HepG2 (cell line): ENCODE results near the gene CKLF. TPM values are rescaled to one million over a fixed set of nuclear protein-coding genes. Genes with fewer than 3 reads are reported as not detected.

Source experiments
- GABPA ChIP-seq, 2 experiments: IDR thresholded peaks; 2 replicates each; pipeline ENCODE4 v1.6.1; 2011 to 2016; ENCODE audit warnings: low read depth in 2 of 2, low read length in 1 of 2, missing biosample characterization in 1 of 2, missing genetic modification characterization in 1 of 2
- MTA1 ChIP-seq: sonication (generic); formaldehyde crosslinking; IDR thresholded peaks from 2 replicates; pipeline ENCODE4 v1.4.0; 2020; ENCODE audit warnings: missing genetic modification reagents, mild to moderate bottlenecking, borderline replicate concordance
- MTF1 ChIP-seq: sonication (generic); formaldehyde crosslinking; IDR thresholded peaks from 2 replicates; pipeline ENCODE4 v1.5.0; 2020; ENCODE audit warnings: missing genetic modification reagents
- SOX6 ChIP-seq, 2 experiments: fragments of 450-650 bp in 1 of 2; sonication (generic) in 1 of 2; formaldehyde crosslinking in 1 of 2; IDR thresholded peaks; 2 replicates each; pipeline versions ENCODE4 v1.4.0 to v1.6.1; 2017 to 2020; ENCODE audit warnings: antibody characterized with exemption in 1 of 2, mild to moderate bottlenecking in 1 of 2, missing genetic modification reagents in 1 of 2
- TCF7L2 ChIP-seq: IDR thresholded peaks from 2 replicates; pipeline ENCODE4 v1.6.1; 2011; ENCODE audit warnings: mild to moderate bottlenecking, low read depth, low read length, moderate library complexity
- TEAD3 ChIP-seq: optimal IDR thresholded peaks from 2 replicates; pipeline ENCODE3; 2016; ENCODE audit warnings: borderline replicate concordance
- THYN1 ChIP-seq: sonication (generic); formaldehyde crosslinking; IDR thresholded peaks from 2 replicates; pipeline ENCODE4 v1.8.1; 2023; ENCODE audit warnings: low read depth, mild to moderate bottlenecking, moderate library complexity, missing genetic modification reagents, borderline replicate concordance
- UBTF ChIP-seq: sonication (generic); formaldehyde crosslinking; IDR thresholded peaks from 2 replicates; pipeline ENCODE4 v1.4.0; 2020; ENCODE audit warnings: mild to moderate bottlenecking, missing genetic modification reagents
- ZBTB7A ChIP-seq: sonication (generic); formaldehyde crosslinking; IDR thresholded peaks from 2 replicates; pipeline ENCODE4 v1.8.0; 2022; ENCODE audit warnings: mild to moderate bottlenecking, missing genetic modification reagents
- ZFP1 ChIP-seq: IDR thresholded peaks from 2 replicates; pipeline ENCODE4 v1.6.1; 2016
- ZNF235 ChIP-seq: sonication (generic); formaldehyde crosslinking; IDR thresholded peaks from 2 replicates; pipeline ENCODE4 v1.8.1; 2023; ENCODE audit warnings: mild to moderate bottlenecking, missing genetic modification reagents, borderline replicate concordance
- ZNF567 ChIP-seq: sonication (generic); formaldehyde crosslinking; IDR thresholded peaks from 2 replicates; pipeline ENCODE4 v1.8.1; 2023; ENCODE audit warnings: mild to moderate bottlenecking, missing genetic modification reagents, borderline replicate concordance
- ZNF644 ChIP-seq: IDR thresholded peaks from 2 replicates; pipeline ENCODE4 v1.6.1; 2016; ENCODE audit warnings: low read depth
- ZNF788 ChIP-seq: sonication (generic); formaldehyde crosslinking; IDR thresholded peaks from 2 replicates; pipeline ENCODE4 v1.5.0; 2020; ENCODE audit warnings: mild to moderate bottlenecking, missing genetic modification reagents, borderline replicate concordance
- polyA plus RNA-seq, 8 experiments: library from polyadenylated mRNA; depleted of rRNA in 3 of 8; stranded (reverse) in 7 of 8; unstranded in 1 of 8; fragments of >200 nt; fragmentation: Illumina TruSeq in 4 of 8; extraction: Trizol in 4 of 8; gene quantifications; 2 replicates each; pipeline versions ENCODE4 v1.2.1 to v1.2.3, GENCODE V29; 2011 to 2016; ENCODE audit warnings: low read depth in 4 of 8, missing spikeins in 1 of 8, mixed read lengths in 1 of 8; ENCODE audit not compliant: insufficient read depth in 1 of 8
- total RNA-seq, 5 experiments: library from RNA; depleted of rRNA; stranded (reverse); fragments of >200 nt; fragmentation: Illumina TruSeq; extraction: Trizol; gene quantifications; 2 replicates each; pipeline ENCODE4 v1.2.3, GENCODE V29; 2016; ENCODE audit warnings: low read depth in 1 of 5
- TF ChIP-seq, protein P1 (sequence below): sonication (generic); formaldehyde crosslinking; IDR thresholded peaks from 2 replicates; pipeline ENCODE4 v1.8.0; 2022; ENCODE audit warnings: mild to moderate bottlenecking, missing genetic modification reagents
- TF ChIP-seq, protein P2 (sequence below): sonication (generic); formaldehyde crosslinking; IDR thresholded peaks from 2 replicates; pipeline ENCODE4 v1.4.0; 2020; ENCODE audit warnings: missing genetic modification reagents, mild to moderate bottlenecking, borderline replicate concordance
- TF ChIP-seq, protein P3 (sequence below): sonication (generic); formaldehyde crosslinking; IDR thresholded peaks from 2 replicates; pipeline ENCODE4 v1.4.0; 2020; ENCODE audit warnings: missing genetic modification reagents

The CKLF gene
- total and polyA plus RNA-seq, 2 of the 13 experiments (the other 11 are each of a cell fraction or from before 2014, with no cell fraction given) = 120 to 167 TPM

DNA sequence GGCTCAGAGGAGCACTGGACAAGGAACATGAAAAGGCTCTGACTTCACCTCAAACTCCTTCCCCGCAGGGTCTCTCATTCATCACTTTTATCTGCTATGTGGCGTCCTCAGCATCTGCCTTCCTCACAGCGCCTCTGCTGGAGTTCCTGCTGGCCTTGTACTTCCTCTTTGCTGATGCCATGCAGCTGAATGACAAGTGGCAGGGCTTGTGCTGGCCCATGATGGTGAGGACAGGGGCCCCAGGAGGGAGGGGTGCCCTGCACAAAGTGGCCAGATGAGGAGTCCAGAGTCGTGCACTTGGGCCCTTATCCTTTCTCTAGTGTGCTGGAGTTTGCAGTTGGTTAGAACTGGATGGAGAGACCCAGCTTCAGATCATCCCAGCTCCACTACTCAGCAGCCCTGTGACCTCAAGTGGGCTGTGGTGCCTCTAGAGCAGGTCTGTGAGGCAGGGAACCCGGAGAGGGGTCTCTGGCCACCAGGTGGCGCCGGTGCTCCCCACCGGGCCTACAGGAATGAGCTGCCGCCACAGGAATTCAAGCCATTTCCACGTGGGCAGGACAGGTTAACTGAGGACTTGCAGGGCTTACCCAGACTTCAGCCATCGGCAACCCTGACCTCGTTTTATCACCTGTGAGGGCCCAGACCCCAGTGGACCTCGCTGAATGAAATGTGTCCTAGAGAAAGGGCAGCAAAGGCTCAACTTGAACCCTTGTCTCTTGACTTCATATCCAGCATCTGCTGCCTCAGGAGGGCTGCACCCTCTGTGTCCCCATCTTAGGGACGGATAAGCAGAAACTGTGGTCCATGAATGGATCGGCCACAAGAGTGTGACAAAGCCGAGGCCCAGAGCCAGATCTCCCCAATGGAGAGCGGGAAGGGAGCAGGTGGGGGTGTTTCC is 56.1 kb downstream of the CKLF start (continued):
- TF ChIP-seq, protein P1, sequence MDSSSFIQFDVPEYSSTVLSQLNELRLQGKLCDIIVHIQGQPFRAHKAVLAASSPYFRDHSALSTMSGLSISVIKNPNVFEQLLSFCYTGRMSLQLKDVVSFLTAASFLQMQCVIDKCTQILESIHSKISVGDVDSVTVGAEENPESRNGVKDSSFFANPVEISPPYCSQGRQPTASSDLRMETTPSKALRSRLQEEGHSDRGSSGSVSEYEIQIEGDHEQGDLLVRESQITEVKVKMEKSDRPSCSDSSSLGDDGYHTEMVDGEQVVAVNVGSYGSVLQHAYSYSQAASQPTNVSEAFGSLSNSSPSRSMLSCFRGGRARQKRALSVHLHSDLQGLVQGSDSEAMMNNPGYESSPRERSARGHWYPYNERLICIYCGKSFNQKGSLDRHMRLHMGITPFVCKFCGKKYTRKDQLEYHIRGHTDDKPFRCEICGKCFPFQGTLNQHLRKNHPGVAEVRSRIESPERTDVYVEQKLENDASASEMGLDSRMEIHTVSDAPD = peak; percentile 82
- TF ChIP-seq TEAD3 (CRISPR knock-in tag) (peak; percentile 95), GABPA (IDR thresholded peaks at IDR 0.05; ENCODE audit: low read depth, low read length) (no peak), GABPA (CRISPR knock-in tag; IDR thresholded peaks at IDR 0.05; ENCODE audit: low read depth) (peak; percentile 44), MTF1 (CRISPR knock-in tag) (no peak), UBTF (CRISPR knock-in tag) (no peak; the same call in 1 of the 2 replicates), ZBTB7A (CRISPR knock-in tag) (peak; percentile 74; the same call in 1 of the 2 replicates), ZNF644 (CRISPR knock-in tag) (no peak), MTA1 (CRISPR knock-in tag) (0 out of 2 replicates have a peak, but pooled peaks have one; percentile 48), SOX6 (IDR thresholded peaks at IDR 0.05) (no peak), SOX6 (CRISPR knock-in tag; IDR thresholded peaks at IDR 0.05) (peak; percentile 76), ZNF235 (CRISPR knock-in tag) (no peak), THYN1 (no peak), ZNF788 (peak; percentile 76), TCF7L2 (no peak), ZFP1 (CRISPR knock-in tag) (no peak), ZNF567 (CRISPR knock-in tag) (0 out of 2 replicates have a peak, but pooled peaks have one; percentile 86)
- TF ChIP-seq, protein P2, sequence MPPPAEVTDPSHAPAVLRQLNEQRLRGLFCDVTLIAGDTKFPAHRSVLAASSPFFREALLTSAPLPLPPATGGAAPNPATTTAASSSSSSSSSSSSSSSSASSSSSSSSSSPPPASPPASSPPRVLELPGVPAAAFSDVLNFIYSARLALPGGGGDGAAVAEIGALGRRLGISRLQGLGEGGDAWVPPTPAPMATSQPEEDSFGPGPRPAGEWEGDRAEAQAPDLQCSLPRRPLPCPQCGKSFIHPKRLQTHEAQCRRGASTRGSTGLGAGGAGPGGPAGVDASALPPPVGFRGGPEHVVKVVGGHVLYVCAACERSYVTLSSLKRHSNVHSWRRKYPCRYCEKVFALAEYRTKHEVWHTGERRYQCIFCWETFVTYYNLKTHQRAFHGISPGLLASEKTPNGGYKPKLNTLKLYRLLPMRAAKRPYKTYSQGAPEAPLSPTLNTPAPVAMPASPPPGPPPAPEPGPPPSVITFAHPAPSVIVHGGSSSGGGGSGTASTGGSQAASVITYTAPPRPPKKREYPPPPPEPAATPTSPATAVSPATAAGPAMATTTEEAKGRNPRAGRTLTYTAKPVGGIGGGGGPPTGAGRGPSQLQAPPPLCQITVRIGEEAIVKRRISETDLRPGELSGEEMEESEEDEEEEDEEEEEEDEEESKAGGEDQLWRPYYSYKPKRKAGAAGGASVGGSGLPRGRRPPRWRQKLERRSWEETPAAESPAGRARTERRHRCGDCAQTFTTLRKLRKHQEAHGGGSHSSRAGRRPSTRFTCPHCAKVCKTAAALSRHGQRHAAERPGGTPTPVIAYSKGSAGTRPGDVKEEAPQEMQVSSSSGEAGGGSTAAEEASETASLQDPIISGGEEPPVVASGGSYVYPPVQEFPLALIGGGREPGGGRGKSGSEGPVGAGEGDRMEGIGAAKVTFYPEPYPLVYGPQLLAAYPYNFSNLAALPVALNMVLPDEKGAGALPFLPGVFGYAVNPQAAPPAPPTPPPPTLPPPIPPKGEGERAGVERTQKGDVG (CRISPR knock-in tag) = peak; percentile 59; the same call in 1 of the 2 replicates
- TF ChIP-seq, protein P3, sequence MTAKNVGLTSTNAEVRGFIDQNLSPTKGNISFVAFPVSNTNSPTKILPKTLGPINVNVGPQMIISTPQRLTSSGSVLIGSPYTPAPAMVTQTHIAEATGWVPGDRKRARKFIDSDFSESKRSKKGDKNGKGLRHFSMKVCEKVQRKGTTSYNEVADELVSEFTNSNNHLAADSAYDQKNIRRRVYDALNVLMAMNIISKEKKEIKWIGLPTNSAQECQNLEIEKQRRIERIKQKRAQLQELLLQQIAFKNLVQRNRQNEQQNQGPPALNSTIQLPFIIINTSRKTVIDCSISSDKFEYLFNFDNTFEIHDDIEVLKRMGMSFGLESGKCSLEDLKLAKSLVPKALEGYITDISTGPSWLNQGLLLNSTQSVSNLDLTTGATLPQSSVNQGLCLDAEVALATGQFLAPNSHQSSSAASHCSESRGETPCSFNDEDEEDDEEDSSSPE (CRISPR knock-in tag) = peak; percentile 93
